Liver (tissue), 9 donors: Measurements from ENCODE around the gene DOCK1. TPM values are rescaled to one million over a fixed set of nuclear protein-coding genes. Genes with fewer than 3 reads are reported as not detected.

Experiments used
- DNase-seq: peaks from one replicate; pipeline ENCODE4 v3.0.0-alpha.2; 2017; ENCODE audit warnings: low spot score
- H3K27ac ChIP-seq, 2 donors: one replicate each; pipeline ENCODE4 v1.7.0; 2013; ENCODE audit warnings: inconsistent platforms in 2 of 2, low read length in 2 of 2, control low read depth in 1 of 2, low read depth in 1 of 2, mild to moderate bottlenecking in 1 of 2
- H3K27me3 ChIP-seq, 4 donors: one replicate each; pipeline versions ENCODE4 v1.6.1 to v1.7.0; 2013; ENCODE audit warnings: low read length in 3 of 4, inconsistent platforms in 1 of 4, mild to moderate bottlenecking in 1 of 4, moderate library complexity in 1 of 4; ENCODE audit not compliant: control insufficient read depth in 4 of 4, insufficient read depth in 4 of 4
- H3K36me3 ChIP-seq, 4 donors: one replicate each; pipeline versions ENCODE4 v1.6.1 to v1.7.0; 2013; ENCODE audit warnings: low read length in 3 of 4, mild to moderate bottlenecking in 3 of 4, low read depth in 1 of 4, moderate library complexity in 1 of 4; ENCODE audit not compliant: control insufficient read depth in 4 of 4, insufficient read depth in 3 of 4
- H3K4me1 ChIP-seq, 4 donors: one replicate each; pipeline versions ENCODE4 v1.6.1 to v1.7.0; 2013; ENCODE audit warnings: low read length in 3 of 4, mild to moderate bottlenecking in 3 of 4, moderate library complexity in 1 of 4; ENCODE audit not compliant: control insufficient read depth in 4 of 4, insufficient read depth in 4 of 4
- H3K4me3 ChIP-seq, 3 donors: one replicate each; pipeline versions ENCODE4 v1.6.1 to v1.7.0; 2013; ENCODE audit warnings: low read length in 3 of 3, control low read depth in 1 of 3, low read depth in 1 of 3, mild to moderate bottlenecking in 1 of 3
- H3K9ac ChIP-seq, 2 donors: one replicate each; pipeline ENCODE4 v1.7.0; 2013; ENCODE audit warnings: low read length in 2 of 2, mild to moderate bottlenecking in 2 of 2, moderate library complexity in 2 of 2, control low read depth in 1 of 2, low read depth in 1 of 2
- H3K9me3 ChIP-seq, 4 donors: one replicate each; pipeline versions ENCODE4 v1.6.1 to v1.7.0; 2013; ENCODE audit warnings: low read length in 3 of 4; ENCODE audit not compliant: control insufficient read depth in 4 of 4
- ATF3 ChIP-seq: IDR thresholded peaks from 2 replicates; pipeline ENCODE4 v1.6.1; 2016; ENCODE audit warnings: antibody characterized with exemption
- EGR1 ChIP-seq, 2 donors: IDR thresholded peaks; 2 replicates each; pipeline ENCODE4 v1.6.1; 2016 to 2018; ENCODE audit warnings: antibody characterized with exemption in 2 of 2, low read depth in 2 of 2
- FOXA1 ChIP-seq: IDR thresholded peaks from 2 replicates; pipeline ENCODE4 v1.6.1; 2016; ENCODE audit warnings: antibody characterized with exemption
- FOXA2 ChIP-seq: IDR thresholded peaks from 2 replicates; pipeline ENCODE4 v1.6.1; 2016; ENCODE audit warnings: antibody characterized with exemption
- GABPA ChIP-seq, 2 donors: IDR thresholded peaks in 1 of 2; conservative IDR thresholded peaks in 1 of 2; 2 replicates each; pipeline ENCODE4 v1.6.1; 2016; ENCODE audit warnings: antibody characterized with exemption in 2 of 2, mild to moderate bottlenecking in 1 of 2, moderate library complexity in 1 of 2
- HNF4G ChIP-seq: IDR thresholded peaks from 2 replicates; pipeline ENCODE4 v1.6.1; 2016; ENCODE audit warnings: antibody characterized with exemption
- JUND ChIP-seq, 2 donors: IDR thresholded peaks; 2 replicates each; pipeline ENCODE4 v1.6.1; 2016; ENCODE audit warnings: antibody characterized with exemption in 2 of 2
- NR2F2 ChIP-seq: IDR thresholded peaks from 2 replicates; pipeline ENCODE4 v1.6.1; 2016; ENCODE audit warnings: antibody characterized with exemption
- SP1 ChIP-seq: IDR thresholded peaks from 2 replicates; pipeline ENCODE4 v1.6.1; 2018; ENCODE audit warnings: antibody characterized with exemption, mild to moderate bottlenecking
- TAF1 ChIP-seq: conservative IDR thresholded peaks from 2 replicates; pipeline ENCODE4 v1.6.1; 2016; ENCODE audit warnings: antibody characterized with exemption, mild to moderate bottlenecking
- YY1 ChIP-seq: IDR thresholded peaks from 2 replicates; pipeline ENCODE4 v1.6.1; 2016; ENCODE audit warnings: antibody characterized with exemption, mild to moderate bottlenecking
- ZBTB33 ChIP-seq: IDR thresholded peaks from 2 replicates; pipeline ENCODE4 v1.6.1; 2016; ENCODE audit warnings: antibody characterized with exemption
- WGBS: extraction: QIAGEN DNeasy Blood & Tissue Kit; methylation state at CpG from one replicate; pipeline ENCODE4 v1.1.7; 2013; 5-methylcytosine and 5-hydroxymethylcytosine counted together
- polyA plus RNA-seq, 2 donors: library from polyadenylated mRNA; stranded (reverse) in 1 of 2; unstranded in 1 of 2; fragments of 200-250 nt in 1 of 2; fragments of >200 nt in 1 of 2; fragmentation: Nextera tagmentation in 1 of 2; extraction: Ambion mirVana in 1 of 2; gene quantifications; one replicate each; pipeline versions ENCODE4 v1.2.1 to v1.2.3, GENCODE V29; 2013 to 2015
- total RNA-seq, 2 donors: library from RNA; depleted of rRNA; stranded (reverse); fragments of >200 nt; gene quantifications; one replicate each; pipeline ENCODE4 v1.2.3, GENCODE V29; 2014
- TF ChIP-seq, protein P1 (sequence below): IDR thresholded peaks from 2 replicates; pipeline ENCODE4 v1.6.1; 2016; ENCODE audit warnings: antibody characterized with exemption, mild to moderate bottlenecking
- TF ChIP-seq, protein P2 (sequence below): IDR thresholded peaks from 2 replicates; pipeline ENCODE4 v1.6.1; 2016; ENCODE audit warnings: antibody characterized with exemption
- donor health status: healthy.
- donor health status: healthy.
- donor health status: healthy.
- donor health status: healthy.
- donor health status: healthy.

DOCK1 gene
- total and polyA plus RNA-seq, 4 donors, result 3.8 to 28.8 (median 9.1) TPM

GRCh38 chr10:127179612-127180250 is 274.5 kb downstream of the DOCK1 start:
- Histone ChIP-seq H3K9me3 (no peaks in the 10 kb centered on the region), H3K4me3 (no peak overlapping the region), H3K9ac (no peak overlapping the region), H3K36me3 (peaks cover 0 to 2% (median 0%) of the 10 kb centered on the region in 4 donors), H3K27ac (no peak overlapping the region), H3K4me1 (no peaks in the 10 kb centered on the region), H3K27me3 (no peaks in the 10 kb centered on the region)
- DNase-seq, result no peak
- TF ChIP-seq GABPA (IDR thresholded peaks at IDR 0.05 in 1 of 2, conservative IDR thresholded peaks at IDR 0.05 in 1 of 2) (no peak), FOXA2 (no peak), NR2F2 (no peak), TAF1 (no peak), ATF3 (no peak), HNF4G (no peak)
- 93% methylated on average over 6 of the region's 6 CpGs for WGBS

DNA sequence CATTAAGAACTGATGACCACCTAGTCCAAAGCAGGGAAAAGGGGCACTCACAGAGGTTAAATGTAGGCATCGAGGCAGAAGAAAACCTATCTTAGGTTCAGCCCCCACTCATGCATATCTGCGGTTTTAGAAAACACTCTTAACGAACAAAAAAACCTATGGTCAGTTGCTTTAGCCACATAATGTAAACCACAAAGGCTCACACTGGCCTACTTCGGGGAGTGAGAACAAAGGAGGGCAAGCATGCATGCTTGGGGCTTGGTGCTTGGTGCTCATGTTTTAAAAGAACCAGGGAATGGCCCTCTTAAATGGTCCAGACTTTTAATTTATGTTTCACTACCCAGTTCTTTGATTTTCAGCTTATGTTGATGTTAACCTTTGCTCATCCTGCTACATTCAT is 276.9 kb downstream of the DOCK1 start:
- H3K4me1 ChIP-seq, result no peaks in the 10 kb centered on the region
- H3K27me3 ChIP-seq, result no peaks in the 10 kb centered on the region
- no peak for TF ChIP-seq FOXA1
- TF ChIP-seq ATF3, result no peak
- no peak for TF ChIP-seq NR2F2
- no peak for TF ChIP-seq JUND (IDR thresholded peaks at IDR 0.05)
- no peaks in the 10 kb centered on the region for H3K9me3 ChIP-seq
- no peaks in the 10 kb centered on the region for H3K36me3 ChIP-seq
- DNase-seq, result no peak
- no peak overlapping the region for H3K27ac ChIP-seq
- 92% methylated on average over 4 of the region's 4 CpGs for WGBS
- H3K9ac ChIP-seq, result no peak overlapping the region
- H3K4me3 ChIP-seq, result no peak overlapping the region

GRCh38 chr10:127184582-127184981 is 279.4 kb downstream of the DOCK1 start:
- Histone ChIP-seq H3K27ac (no peak overlapping the region), H3K4me1 (no peaks in the 10 kb centered on the region), H3K9ac (no peak overlapping the region), H3K27me3 (no peaks in the 10 kb centered on the region), H3K9me3 (no peaks in the 10 kb centered on the region), H3K36me3 (no peaks in the 10 kb centered on the region), H3K4me3 (no peak overlapping the region)
- DNase-seq, result no peak
- WGBS, result 98% methylated on average over 2 of the region's 2 CpGs
- TF ChIP-seq SP1 (no peak), TAF1 (no peak), YY1 (no peak)

DNA sequence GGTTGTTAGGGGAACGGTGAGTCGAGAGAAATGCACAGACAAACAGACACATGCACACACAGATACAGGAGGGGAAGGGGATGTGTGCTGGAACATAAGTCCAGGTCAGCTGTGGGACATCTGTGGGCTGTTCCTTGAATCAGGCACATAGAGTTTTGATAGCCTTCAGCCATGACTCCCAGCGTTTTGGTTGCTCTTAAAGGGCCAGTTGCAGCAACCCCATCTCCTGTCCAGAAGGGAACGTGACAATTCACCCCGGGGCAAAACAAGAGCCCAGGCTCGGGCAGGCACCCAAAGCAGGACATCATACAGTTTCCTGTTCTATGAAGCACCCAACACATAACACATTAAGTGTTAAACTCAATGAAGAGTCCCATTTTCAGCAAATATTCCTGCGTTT is 281.6 kb downstream of the DOCK1 start:
- WGBS, result 88% methylated on average over 7 of the region's 7 CpGs
- no peak for DNase-seq
- no peaks in the 10 kb centered on the region for H3K36me3 ChIP-seq

More for the DNA sequence above, 281.6 kb downstream of the DOCK1 start:
- H3K27me3 ChIP-seq, result no peaks in the 10 kb centered on the region
- TF ChIP-seq, protein P1, sequence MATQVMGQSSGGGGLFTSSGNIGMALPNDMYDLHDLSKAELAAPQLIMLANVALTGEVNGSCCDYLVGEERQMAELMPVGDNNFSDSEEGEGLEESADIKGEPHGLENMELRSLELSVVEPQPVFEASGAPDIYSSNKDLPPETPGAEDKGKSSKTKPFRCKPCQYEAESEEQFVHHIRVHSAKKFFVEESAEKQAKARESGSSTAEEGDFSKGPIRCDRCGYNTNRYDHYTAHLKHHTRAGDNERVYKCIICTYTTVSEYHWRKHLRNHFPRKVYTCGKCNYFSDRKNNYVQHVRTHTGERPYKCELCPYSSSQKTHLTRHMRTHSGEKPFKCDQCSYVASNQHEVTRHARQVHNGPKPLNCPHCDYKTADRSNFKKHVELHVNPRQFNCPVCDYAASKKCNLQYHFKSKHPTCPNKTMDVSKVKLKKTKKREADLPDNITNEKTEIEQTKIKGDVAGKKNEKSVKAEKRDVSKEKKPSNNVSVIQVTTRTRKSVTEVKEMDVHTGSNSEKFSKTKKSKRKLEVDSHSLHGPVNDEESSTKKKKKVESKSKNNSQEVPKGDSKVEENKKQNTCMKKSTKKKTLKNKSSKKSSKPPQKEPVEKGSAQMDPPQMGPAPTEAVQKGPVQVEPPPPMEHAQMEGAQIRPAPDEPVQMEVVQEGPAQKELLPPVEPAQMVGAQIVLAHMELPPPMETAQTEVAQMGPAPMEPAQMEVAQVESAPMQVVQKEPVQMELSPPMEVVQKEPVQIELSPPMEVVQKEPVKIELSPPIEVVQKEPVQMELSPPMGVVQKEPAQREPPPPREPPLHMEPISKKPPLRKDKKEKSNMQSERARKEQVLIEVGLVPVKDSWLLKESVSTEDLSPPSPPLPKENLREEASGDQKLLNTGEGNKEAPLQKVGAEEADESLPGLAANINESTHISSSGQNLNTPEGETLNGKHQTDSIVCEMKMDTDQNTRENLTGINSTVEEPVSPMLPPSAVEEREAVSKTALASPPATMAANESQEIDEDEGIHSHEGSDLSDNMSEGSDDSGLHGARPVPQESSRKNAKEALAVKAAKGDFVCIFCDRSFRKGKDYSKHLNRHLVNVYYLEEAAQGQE, result no peak
- TF ChIP-seq HNF4G (no peak), TAF1 (no peak), NR2F2 (no peak), ATF3 (no peak), ZBTB33 (no peak), FOXA1 (no peak), SP1 (no peak), FOXA2 (no peak), JUND (IDR thresholded peaks at IDR 0.05) (no peak), EGR1 (IDR thresholded peaks at IDR 0.05; ENCODE audit: low read depth in 2 of 2) (no peak)
- TF ChIP-seq, protein P2, sequence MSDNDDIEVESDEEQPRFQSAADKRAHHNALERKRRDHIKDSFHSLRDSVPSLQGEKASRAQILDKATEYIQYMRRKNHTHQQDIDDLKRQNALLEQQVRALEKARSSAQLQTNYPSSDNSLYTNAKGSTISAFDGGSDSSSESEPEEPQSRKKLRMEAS, result no peak
- no peak overlapping the region for H3K9ac ChIP-seq
- H3K4me1 ChIP-seq, result no peaks in the 10 kb centered on the region
- no peak overlapping the region for H3K4me3 ChIP-seq
- H3K9me3 ChIP-seq, result no peaks in the 10 kb centered on the region
- H3K27ac ChIP-seq, result no peak overlapping the region
